OCI-LY1 (cell line): Measurements from ENCODE around the gene ZNF165.
"Not testable (repeated sequence)": the region's sequence is repeated elsewhere in the genome, so short reads cannot be mapped to it uniquely, and the experiment has no call there.

Experiments used
- H2AFZ ChIP-seq: fragments of 200-600 bp; sonication (generic), shearing (Covaris generic); 2 replicates; pipeline ENCODE4 v1.6.0; 2014; ENCODE audit warnings: antibody characterized with exemption, mild to moderate bottlenecking, low read length
- H3F3A ChIP-seq: fragments of 200-600 bp; sonication (generic), shearing (Covaris generic); 2 replicates; pipeline ENCODE4 v1.6.0; 2014; ENCODE audit warnings: mild to moderate bottlenecking, antibody characterized with exemption, low read length, moderate library complexity; ENCODE audit not compliant: insufficient read depth
- H3K27ac ChIP-seq: fragments of 200-600 bp; sonication (generic); 2 replicates; pipeline ENCODE4 v1.5.1; 2014; ENCODE audit warnings: low read length, mixed run types, mild to moderate bottlenecking, low read depth; ENCODE audit not compliant: poor library complexity, severe bottlenecking
- H3K27me3 ChIP-seq: fragments of 200-600 bp; sonication (generic); 2 replicates; pipeline ENCODE4 v1.6.0; 2014; ENCODE audit warnings: antibody characterized with exemption, mild to moderate bottlenecking, low read length, moderate library complexity; ENCODE audit not compliant: insufficient read depth
- H3K36me3 ChIP-seq: fragments of 200-600 bp; sonication (generic); 2 replicates; pipeline ENCODE4 v1.6.1; 2014; ENCODE audit warnings: mild to moderate bottlenecking, antibody characterized with exemption, low read length, moderate library complexity, mixed read lengths; ENCODE audit not compliant: insufficient read depth
- H3K4me1 ChIP-seq: fragments of 200-600 bp; sonication (generic); 2 replicates; pipeline ENCODE4 v1.5.1; 2014; ENCODE audit warnings: mild to moderate bottlenecking, low read length, moderate library complexity; ENCODE audit not compliant: insufficient read depth, severe bottlenecking
- H3K4me2 ChIP-seq: fragments of 200-600 bp; sonication (generic), shearing (Covaris generic); 2 replicates; pipeline ENCODE4 v1.6.1; 2014; ENCODE audit warnings: low read length
- H3K4me3 ChIP-seq: fragments of 200-600 bp; sonication (generic); 2 replicates; pipeline ENCODE4 v1.5.1; 2014; ENCODE audit warnings: low read length, low read depth, mild to moderate bottlenecking, mixed read lengths; ENCODE audit not compliant: poor library complexity, severe bottlenecking
- H3K79me2 ChIP-seq: fragments of 200-600 bp; shearing (Covaris generic); 2 replicates; pipeline ENCODE4 v1.6.1; 2016; ENCODE audit warnings: mixed run types, low read length, mixed read lengths; ENCODE audit not compliant: insufficient read depth
- H3K9ac ChIP-seq: fragments of 200-600 bp; sonication (generic), shearing (Covaris generic); 2 replicates; pipeline ENCODE4 v1.6.1; 2014; ENCODE audit warnings: mild to moderate bottlenecking, low read length, mixed read lengths
- H3K9me2 ChIP-seq: fragments of 200-600 bp; sonication (generic), shearing (Covaris generic); 2 replicates; pipeline ENCODE4 v1.6.1; 2014; ENCODE audit warnings: low read depth, mild to moderate bottlenecking, low read length, mixed read lengths
- H3K9me3 ChIP-seq: fragments of 200-600 bp; shearing (Covaris generic); 2 replicates; pipeline ENCODE4 v1.6.1; 2014; ENCODE audit warnings: low read length, mixed read lengths
- H4K20me1 ChIP-seq: fragments of 200-600 bp; sonication (generic), shearing (Covaris generic); 2 replicates; pipeline ENCODE4 v1.6.0; 2016; ENCODE audit warnings: mild to moderate bottlenecking, low read length; ENCODE audit not compliant: insufficient read depth
- CTCF ChIP-seq: fragments of 200-600 bp; sonication (generic), shearing (Covaris generic); IDR thresholded peaks from 2 replicates; pipeline ENCODE4 v1.5.1; 2017; ENCODE audit warnings: mild to moderate bottlenecking, antibody characterized with exemption, low read length, moderate library complexity, mixed read lengths
- EZH2 ChIP-seq: fragments of 200-600 bp; sonication (generic), shearing (Covaris generic); IDR thresholded peaks from 2 replicates; pipeline ENCODE4 v1.8.0; 2017; ENCODE audit warnings: borderline replicate concordance, mixed run types, mild to moderate bottlenecking, antibody characterized with exemption, low read length, moderate library complexity, mixed read lengths

Gene ZNF165

DNA sequence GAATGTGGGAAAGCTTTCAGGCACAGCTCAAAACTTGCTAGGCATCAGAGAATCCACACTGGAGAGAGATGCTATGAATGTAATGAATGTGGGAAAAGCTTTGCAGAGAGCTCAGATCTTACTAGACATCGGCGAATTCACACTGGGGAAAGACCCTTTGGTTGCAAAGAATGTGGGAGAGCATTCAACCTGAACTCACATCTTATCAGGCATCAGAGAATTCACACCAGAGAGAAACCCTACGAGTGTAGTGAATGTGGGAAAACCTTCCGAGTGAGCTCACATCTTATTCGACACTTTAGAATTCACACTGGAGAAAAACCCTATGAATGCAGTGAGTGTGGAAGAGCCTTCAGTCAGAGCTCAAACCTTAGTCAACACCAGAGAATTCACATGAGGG lies 8.7 kb downstream of the ZNF165 start:
- H3K4me1 ChIP-seq = no peaks in the 10 kb centered on the region
- peaks cover 26% of the 10 kb centered on the region; the same call in 1 of the 2 replicates for H3K9me3 ChIP-seq
- H3F3A ChIP-seq = no peaks in the 10 kb centered on the region
- H3K9me2 ChIP-seq = no peaks in the 10 kb centered on the region
- no peak overlapping the region for H3K4me2 ChIP-seq
- no peaks in the 10 kb centered on the region for H4K20me1 ChIP-seq
- no peak overlapping the region for H2AFZ ChIP-seq
- peaks cover 63% of the 10 kb centered on the region for H3K36me3 ChIP-seq
- H3K27me3 ChIP-seq = no peaks in the 10 kb centered on the region
- H3K79me2 ChIP-seq = no peaks in the 10 kb centered on the region
- no peak overlapping the region for H3K27ac ChIP-seq
- H3K4me3 ChIP-seq = no peak overlapping the region
- no peak overlapping the region for H3K9ac ChIP-seq
- TF ChIP-seq EZH2 (no peak), CTCF (no peak)

GRCh38 chr6:28090917-28091586 lies 10.7 kb downstream of the ZNF165 start:
- peaks cover 26% of the 10 kb centered on the region; the same call in 1 of the 2 replicates for H3K9me3 ChIP-seq
- TF ChIP-seq CTCF (no peak), EZH2 (no peak)
- no peaks in the 10 kb centered on the region for H3K9me2 ChIP-seq
- H3K27ac ChIP-seq = no peak overlapping the region
- peaks cover 55% of the 10 kb centered on the region for H3K36me3 ChIP-seq
- no peaks in the 10 kb centered on the region for H3K4me1 ChIP-seq
- H3K9ac ChIP-seq = no peak overlapping the region
- H2AFZ ChIP-seq = no peak overlapping the region
- H3K79me2 ChIP-seq = no peaks in the 10 kb centered on the region
- H3K4me3 ChIP-seq = no peak overlapping the region
- H3K27me3 ChIP-seq = no peaks in the 10 kb centered on the region
- H3K4me2 ChIP-seq = no peak overlapping the region
- no peaks in the 10 kb centered on the region for H4K20me1 ChIP-seq
- no peaks in the 10 kb centered on the region for H3F3A ChIP-seq

DNA sequence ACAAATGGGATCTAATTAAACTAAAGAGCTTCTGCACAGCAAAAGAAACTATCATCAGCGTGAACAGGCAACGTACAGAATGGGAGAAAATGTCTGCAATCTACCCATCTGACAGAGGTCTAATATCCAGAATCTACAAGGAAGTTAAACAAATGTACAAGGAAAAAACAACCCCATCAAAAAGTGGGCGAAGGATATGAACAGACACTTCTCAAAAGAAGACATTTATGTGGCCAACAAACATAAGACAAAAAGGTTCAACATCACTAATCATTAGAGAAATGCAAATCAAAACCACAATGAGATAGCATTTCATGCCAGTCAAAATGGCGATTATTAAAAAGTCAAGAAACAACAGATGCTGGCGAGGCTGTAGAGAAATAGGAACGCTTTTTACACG lies 21.9 kb downstream of the ZNF165 start:
- H2AFZ ChIP-seq, H4K20me1 ChIP-seq, H3K4me3 ChIP-seq, H3K9ac ChIP-seq, H3F3A ChIP-seq, H3K4me2 ChIP-seq, H3K27ac ChIP-seq, H3K9me2 ChIP-seq, H3K27me3 ChIP-seq, H3K79me2 ChIP-seq, H3K36me3 ChIP-seq: not testable (repeated sequence)
- Histone ChIP-seq H3K9me3 (peaks cover 10% of the 10 kb centered on the region; the same call in 1 of the 2 replicates), H3K4me1 (peaks cover 14% of the 10 kb centered on the region)

DNA sequence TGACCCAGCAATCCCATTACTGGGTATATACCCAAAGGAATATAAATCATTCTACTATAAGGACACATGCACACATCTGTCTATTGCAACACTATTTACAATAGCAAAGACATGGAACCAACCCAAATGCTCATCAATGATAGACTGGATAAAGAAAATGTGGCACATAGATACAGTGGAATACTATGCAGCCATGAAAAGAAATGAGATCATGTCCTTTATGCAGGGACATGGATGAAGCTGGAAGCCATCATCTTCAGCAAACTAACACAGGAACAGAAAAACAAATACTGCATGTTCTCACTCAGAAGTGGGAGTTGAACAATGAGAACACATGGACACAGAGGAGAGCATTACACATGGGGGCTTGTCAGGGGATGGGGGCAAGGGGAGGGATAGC lies 22.3 kb downstream of the ZNF165 start:
- not testable (repeated sequence) for H4K20me1 ChIP-seq, H3K9me3 ChIP-seq, H3F3A ChIP-seq, H3K9me2 ChIP-seq, H3K27me3 ChIP-seq, H2AFZ ChIP-seq, H3K4me3 ChIP-seq, H3K9ac ChIP-seq, H3K79me2 ChIP-seq, H3K27ac ChIP-seq, H3K36me3 ChIP-seq, H3K4me2 ChIP-seq
- peaks cover 14% of the 10 kb centered on the region for H3K4me1 ChIP-seq
